Duodenal mucosa (tissue), 2 donors: ENCODE data around the gene NOS1AP.
A peak's percentile ranks its signal among the peaks of the same experiment; 100 is the strongest.
"Not testable (repeated sequence)": the region's sequence is repeated elsewhere in the genome, so short reads cannot be mapped to it uniquely, and the experiment has no call there.

Experiments
- H3K27ac ChIP-seq: one replicate; pipeline ENCODE4 v1.7.0; 2013; ENCODE audit warnings: low read depth, low read length
- H3K27me3 ChIP-seq, 2 donors: one replicate each; pipeline ENCODE4 v1.7.0; 2013; ENCODE audit warnings: low read length in 2 of 2, control low read depth in 1 of 2; ENCODE audit not compliant: insufficient read depth in 2 of 2, control insufficient read depth in 1 of 2
- H3K36me3 ChIP-seq, 2 donors: one replicate each; pipeline ENCODE4 v1.7.0; 2013; ENCODE audit warnings: low read length in 2 of 2, control low read depth in 1 of 2; ENCODE audit not compliant: insufficient read depth in 2 of 2, control insufficient read depth in 1 of 2
- H3K4me1 ChIP-seq, 2 donors: one replicate each; pipeline ENCODE4 v1.7.0; 2013; ENCODE audit warnings: low read length in 2 of 2, control low read depth in 1 of 2; ENCODE audit not compliant: insufficient read depth in 2 of 2, control insufficient read depth in 1 of 2
- H3K4me3 ChIP-seq, 2 donors: one replicate each; pipeline ENCODE4 v1.7.0; 2013; ENCODE audit warnings: low read length in 2 of 2, low read depth in 1 of 2
- H3K9ac ChIP-seq, 2 donors: one replicate each; pipeline ENCODE4 v1.7.0; 2013; ENCODE audit warnings: low read length in 2 of 2, low read depth in 1 of 2
- H3K9me3 ChIP-seq, 2 donors: one replicate each; pipeline ENCODE4 v1.7.0; 2013; ENCODE audit warnings: low read length in 2 of 2, control low read depth in 1 of 2; ENCODE audit not compliant: control insufficient read depth in 1 of 2

The NOS1AP gene

DNA sequence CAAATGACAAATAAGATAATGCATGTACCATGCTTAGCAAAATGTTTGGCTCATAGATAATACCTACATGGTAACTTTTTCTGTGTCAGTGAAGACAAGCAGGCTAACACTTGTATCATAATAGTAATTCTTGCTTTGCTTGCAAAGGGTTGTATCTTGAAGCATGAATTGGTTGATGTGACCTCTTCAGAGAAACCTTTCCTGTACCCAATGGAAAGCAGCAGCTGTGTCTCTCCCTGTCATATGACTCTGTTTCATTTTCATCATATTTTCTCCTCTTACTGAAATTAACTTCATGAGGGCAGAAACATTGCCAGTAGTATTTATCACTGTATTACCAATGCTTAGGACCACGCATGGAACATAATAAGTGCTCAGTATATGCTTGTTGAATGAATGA is 338.0 kb downstream of the NOS1AP start:
- H3K9ac ChIP-seq, result no peak overlapping the region
- no peak overlapping the region for H3K4me3 ChIP-seq
- no peaks in the 10 kb centered on the region for H3K27me3 ChIP-seq
- H3K4me1 ChIP-seq, result no peaks in the 10 kb centered on the region
- H3K27ac ChIP-seq, result no peak overlapping the region
- no peaks in the 10 kb centered on the region for H3K9me3 ChIP-seq
- no peaks in the 10 kb centered on the region for H3K36me3 ChIP-seq

DNA sequence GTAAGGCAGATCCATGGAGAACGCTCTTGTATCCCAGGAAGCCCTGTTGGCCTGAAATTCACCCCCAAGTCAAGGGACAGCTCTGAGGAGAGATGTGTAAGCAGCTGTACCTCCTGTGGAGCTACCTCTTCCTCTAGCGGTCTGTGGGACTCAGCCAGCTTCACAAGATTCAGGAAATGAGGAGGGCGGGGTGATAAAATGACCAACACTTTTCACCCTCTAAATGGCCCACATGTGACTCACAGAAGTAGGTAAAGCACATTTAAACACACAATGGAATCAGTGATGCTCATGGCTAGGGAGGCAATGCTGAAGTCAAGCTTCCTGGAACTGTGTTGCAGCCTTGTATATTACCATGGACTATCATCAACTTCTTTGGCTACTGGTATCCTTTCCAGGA is 342.5 kb downstream of the NOS1AP start, which contains the start of gene SH2D1B:
Gene SH2D1B, minus strand, starts transcription at position 135 of the 400 bp plus-strand sequence. Its CDS starts 120 bp downstream, at position 15.
- Histone ChIP-seq H3K9me3 (peaks cover 0 to 3% of the 10 kb centered on the region in 2 donors), H3K4me1 (no peaks in the 10 kb centered on the region), H3K9ac (no peak within 1 kb of the TSS), H3K27ac (no peak within 1 kb of the TSS), H3K36me3 (no peaks in the 10 kb centered on the region), H3K4me3 (no peak within 1 kb of the TSS), H3K27me3 (no peaks in the 10 kb centered on the region)

DNA sequence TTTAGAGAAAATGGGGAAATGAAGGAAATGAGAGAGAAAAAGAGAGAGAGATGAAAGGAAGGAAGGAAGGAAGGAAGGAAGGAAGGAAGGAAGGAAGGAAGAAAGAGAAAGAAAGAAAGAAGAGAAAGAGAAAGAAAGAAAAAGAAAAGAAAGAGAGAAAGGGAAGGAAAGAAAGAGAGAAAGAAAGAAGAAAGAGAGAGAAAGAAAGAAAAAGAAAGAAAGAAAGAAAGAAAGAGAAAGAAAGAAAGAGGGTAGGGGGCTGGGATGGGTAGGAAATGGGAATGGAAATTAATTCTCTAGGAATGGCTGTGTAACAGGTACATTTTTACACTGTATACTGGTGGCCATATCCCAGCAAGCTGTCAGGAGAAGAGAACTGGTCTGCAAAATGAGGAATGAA is 346.7 kb downstream of the NOS1AP start:
- no peak overlapping the region for H3K4me3 ChIP-seq
- peaks cover 13 to 19% of the 10 kb centered on the region in 2 donors for H3K4me1 ChIP-seq
- no peak overlapping the region for H3K27ac ChIP-seq
- no peak overlapping the region for H3K9ac ChIP-seq
- H3K9me3 ChIP-seq, result peaks cover 0 to 3% of the 10 kb centered on the region in 2 donors
- H3K36me3 ChIP-seq, result no peaks in the 10 kb centered on the region
- no peaks in the 10 kb centered on the region for H3K27me3 ChIP-seq

DNA sequence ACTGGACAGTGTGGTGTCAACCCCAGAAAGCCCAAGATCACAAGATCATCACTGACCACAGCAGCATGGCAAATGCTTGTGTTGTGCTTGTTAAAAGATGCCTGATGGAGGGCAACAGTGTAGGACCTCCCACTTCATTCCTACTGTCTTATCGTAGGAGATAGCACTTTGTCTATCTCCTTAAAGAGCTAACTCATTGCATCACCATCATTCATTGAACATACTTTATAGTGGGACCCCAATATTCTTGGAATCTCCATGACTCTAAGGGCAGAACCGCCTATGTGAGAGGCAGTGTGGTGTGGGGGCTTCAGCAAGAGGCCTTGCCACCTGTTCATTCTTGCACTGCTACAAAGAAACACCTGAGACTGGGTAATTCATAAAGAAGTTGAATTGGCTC is 347.4 kb downstream of the NOS1AP start:
- no peak overlapping the region for H3K4me3 ChIP-seq
- H3K9me3 ChIP-seq, result peaks cover 0 to 3% of the 10 kb centered on the region in 2 donors
- H3K4me1 ChIP-seq, result peaks cover 19 to 26% of the 10 kb centered on the region in 2 donors
- no peaks in the 10 kb centered on the region for H3K36me3 ChIP-seq
- H3K27ac ChIP-seq, result no peak overlapping the region
- H3K27me3 ChIP-seq, result no peaks in the 10 kb centered on the region
- H3K9ac ChIP-seq, result no peak overlapping the region

DNA sequence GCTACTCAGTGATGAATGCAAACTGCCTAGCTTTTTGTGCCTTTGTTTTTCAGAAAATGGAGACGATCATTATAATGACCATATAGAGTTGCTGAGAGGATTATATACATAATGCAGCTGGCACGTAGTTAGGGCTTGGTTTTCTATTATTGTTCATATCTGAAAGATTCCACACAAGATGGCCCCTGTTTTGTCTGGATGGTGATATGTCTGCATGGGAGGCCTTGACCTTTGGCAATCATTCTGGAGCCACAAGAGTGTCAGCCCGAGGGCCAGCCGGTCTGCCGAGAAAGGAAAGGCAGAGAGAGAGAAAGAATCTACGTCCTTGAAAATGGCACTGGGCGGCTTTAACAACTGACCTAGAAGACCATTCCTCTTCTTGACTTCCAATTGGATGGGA is 348.2 kb downstream of the NOS1AP start:
- H3K9me3 ChIP-seq, result peaks cover 0 to 3% of the 10 kb centered on the region in 2 donors
- no peaks in the 10 kb centered on the region for H3K36me3 ChIP-seq
- H3K27me3 ChIP-seq, result no peaks in the 10 kb centered on the region
- H3K9ac ChIP-seq, result no peak overlapping the region
- H3K4me3 ChIP-seq, result no peak overlapping the region
- H3K4me1 ChIP-seq, result peaks cover 21 to 34% of the 10 kb centered on the region in 2 donors
- H3K27ac ChIP-seq, result no peak overlapping the region

DNA sequence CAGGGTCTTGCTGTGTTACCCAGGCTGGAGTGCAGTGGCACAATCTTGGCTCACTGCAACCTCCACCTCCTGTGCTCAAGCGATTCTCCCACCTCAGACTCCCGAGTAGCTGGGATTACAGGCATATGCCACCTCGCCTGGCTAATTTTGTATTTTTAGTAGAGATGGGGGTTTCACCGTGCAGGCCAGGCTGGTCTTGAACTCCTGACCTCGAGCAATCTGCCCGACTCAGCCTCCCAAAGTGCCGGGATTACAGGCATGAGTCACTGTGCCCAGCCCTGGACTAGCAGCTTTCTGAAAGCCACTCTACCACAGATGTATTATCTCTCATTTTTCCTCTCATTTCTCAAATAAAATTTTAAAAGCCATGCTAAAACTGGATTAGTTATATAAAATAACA is 349.1 kb downstream of the NOS1AP start:
- not testable (repeated sequence) for H3K27me3 ChIP-seq, H3K36me3 ChIP-seq, H3K27ac ChIP-seq, H3K9me3 ChIP-seq, H3K4me3 ChIP-seq, H3K9ac ChIP-seq
- peaks cover 21 to 35% of the 10 kb centered on the region in 2 donors for H3K4me1 ChIP-seq

DNA sequence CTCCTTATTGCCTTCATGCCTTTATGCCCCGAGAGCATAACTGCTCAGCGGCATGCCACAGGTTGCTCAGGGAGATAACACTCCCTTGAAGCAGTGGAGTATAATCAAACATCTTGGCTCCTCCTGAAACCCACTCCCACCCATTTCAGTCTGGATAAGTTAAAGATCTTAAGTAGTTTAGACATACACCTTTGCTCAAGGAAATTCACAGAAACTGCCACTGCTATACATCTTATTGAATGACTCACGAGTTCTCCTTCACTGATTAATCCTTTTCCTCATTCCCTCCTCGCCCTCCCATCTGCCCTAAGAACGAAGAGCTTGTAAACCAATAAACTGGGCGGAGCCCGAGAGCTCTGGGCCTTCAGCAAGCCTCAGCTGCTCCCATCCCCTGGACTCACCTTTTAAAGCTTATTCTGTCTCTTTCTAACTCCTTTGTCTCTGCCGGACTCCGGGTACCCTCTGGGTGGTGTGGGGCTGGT is 350.0 kb downstream of the NOS1AP start:
- Histone ChIP-seq H3K4me1 (peaks cover 21 to 35% of the 10 kb centered on the region in 2 donors), H3K4me3 (peak overlapping the region; percentile 14 to 40)
- H3K9me3 ChIP-seq, H3K36me3 ChIP-seq, H3K9ac ChIP-seq, H3K27ac ChIP-seq, H3K27me3 ChIP-seq: not testable (repeated sequence)
